H1 (cell line): ENCODE results near the gene ZAR1. TPM values are rescaled to one million over a fixed set of nuclear protein-coding genes. Genes with fewer than 3 reads are reported as not detected.
A peak's percentile ranks its signal among the peaks of the same experiment; 100 is the strongest.

Experiments used
- CTCF ChIA-PET: fragments of 300-600 bp; sonication (Branson Sonifier 250); formaldehyde crosslinking; loops from one replicate; lab custom pipeline; 2021; ENCODE audit not compliant: partially characterized antibody; lab: Charles Lee
- POLR2A ChIA-PET: fragments of 300-600 bp; sonication (Branson Sonifier 250); formaldehyde crosslinking; loops from one replicate; lab custom pipeline; 2021; ENCODE audit warnings: inconsistent platforms; ENCODE audit not compliant: partially characterized antibody; lab: Charles Lee
- DNase-seq, 2 experiments: peaks; one replicate each; pipeline versions ENCODE4 v3.0.0 to v3.0.0-alpha.2; 2010 to 2022; ENCODE audit warnings: low spot score in 2 of 2, low read depth in 1 of 2, mixed read lengths in 1 of 2
- FAIRE-seq: peaks from 2 replicates; lab custom pipeline; 2011; peaks lifted over from hg19 to GRCh38; lab: Jason Lieb, UNC
- H2AFZ ChIP-seq: 2 replicates; pipeline ENCODE4 v1.8.1; 2012; ENCODE audit warnings: low read length, inconsistent platforms
- H2AK5ac ChIP-seq: 2 replicates; pipeline ENCODE4 v1.6.1; 2013; ENCODE audit warnings: low read depth, low read length
- H2BK120ac ChIP-seq: replicated peaks from 2 replicates; pipeline ENCODE3; 2013; ENCODE audit warnings: low read depth, low read length, inconsistent platforms
- H2BK12ac ChIP-seq: 2 replicates; pipeline ENCODE4 v1.6.1; 2013; ENCODE audit warnings: low read depth, low read length
- H2BK15ac ChIP-seq: 2 replicates; pipeline ENCODE4 v1.6.1; 2013; ENCODE audit warnings: low read length
- H2BK20ac ChIP-seq: 2 replicates; pipeline ENCODE4 v1.6.1; 2013; ENCODE audit warnings: low read length
- H2BK5ac ChIP-seq: 2 replicates; pipeline ENCODE4 v1.6.1; 2013; ENCODE audit warnings: low read depth, low read length
- H3K14ac ChIP-seq: 2 replicates; pipeline ENCODE4 v1.6.1; 2013; ENCODE audit warnings: inconsistent platforms; ENCODE audit not compliant: insufficient read length
- H3K18ac ChIP-seq: 2 replicates; pipeline ENCODE4 v1.6.1; 2013; ENCODE audit warnings: low read length; ENCODE audit errors: extremely low read depth
- H3K23ac ChIP-seq: 2 replicates; pipeline ENCODE4 v1.6.1; 2013; ENCODE audit warnings: inconsistent platforms; ENCODE audit not compliant: insufficient read length
- H3K23me2 ChIP-seq: 2 replicates; pipeline ENCODE4 v1.6.1; 2013; ENCODE audit warnings: low read depth, low read length
- H3K27ac ChIP-seq: 2 replicates; pipeline ENCODE4 v1.6.1; 2011; ENCODE audit warnings: low read depth, low read length, inconsistent platforms
- H3K27me3 ChIP-seq, 4 experiments: replicated peaks in 1 of 4; 1 replicate in 1 of 4; 2 replicates in 3 of 4; pipeline versions ENCODE4 v1.6.1 to v1.8.1; 2011 to 2013; ENCODE audit warnings: low read length in 3 of 4, mild to moderate bottlenecking in 3 of 4, inconsistent platforms in 2 of 4, mixed read lengths in 2 of 4, moderate library complexity in 1 of 4; ENCODE audit not compliant: control insufficient read depth in 3 of 4, insufficient read depth in 3 of 4; ENCODE audit errors: extremely low read depth in 1 of 4
- H3K36me3 ChIP-seq, 4 experiments: 2 replicates each; pipeline versions ENCODE4 v1.6.1 to v1.8.1; 2011 to 2013; ENCODE audit warnings: mild to moderate bottlenecking in 4 of 4, low read length in 3 of 4, moderate library complexity in 2 of 4, control low read depth in 1 of 4, inconsistent platforms in 1 of 4; ENCODE audit not compliant: insufficient read depth in 4 of 4, control insufficient read depth in 2 of 4
- H3K4ac ChIP-seq: replicated peaks from 2 replicates; pipeline ENCODE3; 2013; ENCODE audit warnings: low read length, low read depth, mixed read lengths, inconsistent platforms; ENCODE audit not compliant: insufficient read length
- H3K4me1 ChIP-seq, 4 experiments: replicated peaks in 1 of 4; 1 replicate in 1 of 4; 2 replicates in 3 of 4; pipeline versions ENCODE4 v1.6.1 to v1.8.1; 2011 to 2013; ENCODE audit warnings: low read length in 3 of 4, inconsistent platforms in 2 of 4, mixed read lengths in 1 of 4; ENCODE audit not compliant: insufficient read depth in 4 of 4, control insufficient read depth in 3 of 4
- H3K4me2 ChIP-seq, 2 experiments: 2 replicates each; pipeline versions ENCODE4 v1.6.1 to v1.8.1; 2011 to 2013; ENCODE audit warnings: low read depth in 2 of 2, low read length in 2 of 2, control low read depth in 1 of 2, inconsistent platforms in 1 of 2, mild to moderate bottlenecking in 1 of 2; ENCODE audit not compliant: insufficient read depth in 1 of 2
- H3K4me3 ChIP-seq, 4 experiments: fragments of 200-600, 300-600 bp in 1 of 4; sonication (generic), shearing (Covaris generic), sonication (Bioruptor Twin) in 1 of 4; 2 replicates each; pipeline versions ENCODE4 v1.5.1 to v1.8.1; 2011 to 2016; ENCODE audit warnings: low read length in 4 of 4, low read depth in 3 of 4, control low read depth in 2 of 4, inconsistent platforms in 2 of 4, mild to moderate bottlenecking in 2 of 4, mixed read lengths in 1 of 4, moderate library complexity in 1 of 4; ENCODE audit not compliant: insufficient read depth in 2 of 4; ENCODE audit errors: extremely low read depth in 1 of 4
- H3K56ac ChIP-seq: replicated peaks from 2 replicates; pipeline ENCODE3; 2013; ENCODE audit warnings: low read depth, mild to moderate bottlenecking, mixed read lengths, low read length, inconsistent platforms; ENCODE audit not compliant: insufficient read length
- H3K79me1 ChIP-seq: 2 replicates; pipeline ENCODE4 v1.6.1; 2013; ENCODE audit warnings: low read depth, low read length, control low read depth
- H3K79me2 ChIP-seq, 2 experiments: 2 replicates each; pipeline versions ENCODE4 v1.6.1 to v1.8.1; 2012 to 2013; ENCODE audit warnings: low read length in 2 of 2, mild to moderate bottlenecking in 2 of 2, inconsistent platforms in 1 of 2; ENCODE audit not compliant: insufficient read depth in 2 of 2, control insufficient read depth in 1 of 2
- H3K9ac ChIP-seq, 4 experiments: replicated peaks in 1 of 4; 1 replicate in 1 of 4; 2 replicates in 3 of 4; pipeline versions ENCODE4 v1.6.1 to v1.8.1; 2011 to 2013; ENCODE audit warnings: low read depth in 3 of 4, low read length in 3 of 4, control low read depth in 2 of 4, mild to moderate bottlenecking in 2 of 4, moderate library complexity in 2 of 4, inconsistent platforms in 1 of 4; ENCODE audit errors: extremely low read depth in 1 of 4
- H3K9me3 ChIP-seq, 2 experiments: 2 replicates each; pipeline versions ENCODE4 v1.6.1 to v1.8.1; 2012 to 2013; ENCODE audit warnings: mild to moderate bottlenecking in 2 of 2, moderate library complexity in 2 of 2, control low read depth in 1 of 2, inconsistent platforms in 1 of 2, low read depth in 1 of 2, low read length in 1 of 2, mixed read lengths in 1 of 2; ENCODE audit not compliant: insufficient read depth in 2 of 2
- H4K20me1 ChIP-seq, 2 experiments: replicated peaks in 1 of 2; 2 replicates each; pipeline versions ENCODE3 to v1.8.1; 2011 to 2013; ENCODE audit warnings: inconsistent platforms in 2 of 2, low read length in 2 of 2, mild to moderate bottlenecking in 1 of 2; ENCODE audit not compliant: insufficient read depth in 2 of 2, control insufficient read depth in 1 of 2
- H4K5ac ChIP-seq: 2 replicates; pipeline ENCODE4 v1.6.1; 2013; ENCODE audit warnings: low read length, low read depth, mixed read lengths, inconsistent platforms; ENCODE audit not compliant: insufficient read length
- H4K8ac ChIP-seq: 2 replicates; pipeline ENCODE4 v1.8.0; 2013; ENCODE audit warnings: mild to moderate bottlenecking, moderate library complexity, low read length, inconsistent platforms; ENCODE audit not compliant: insufficient read depth; ENCODE audit errors: extremely low read depth
- H4K91ac ChIP-seq: replicated peaks from 2 replicates; pipeline ENCODE3; 2013; ENCODE audit warnings: low read length, mixed read lengths, inconsistent platforms; ENCODE audit not compliant: insufficient read length
- BACH1 ChIP-seq: IDR thresholded peaks from 2 replicates; pipeline ENCODE4 v1.6.1; 2012; ENCODE audit warnings: low read length, improper control_type of control experiment
- CHD2 ChIP-seq: IDR thresholded peaks from 2 replicates; pipeline ENCODE4 v1.6.1; 2012; ENCODE audit warnings: low read length, improper control_type of control experiment
- FOSL1 ChIP-seq: IDR thresholded peaks from 2 replicates; pipeline ENCODE4 v1.6.1; 2011; ENCODE audit warnings: mild to moderate bottlenecking, low read depth, low read length, moderate library complexity; ENCODE audit not compliant: insufficient read depth
- KDM1A ChIP-seq: fragments of 200-600, 300-600 bp; sonication (generic); IDR thresholded peaks from 2 replicates; pipeline ENCODE4 v1.7.1; 2016; ENCODE audit warnings: mild to moderate bottlenecking, low read length, borderline replicate concordance
- MAFK ChIP-seq: IDR thresholded peaks from 2 replicates; pipeline ENCODE4 v1.6.1; 2012; ENCODE audit warnings: low read depth, mild to moderate bottlenecking, improper control_type of control experiment, low read length
- PHF8 ChIP-seq: fragments of 200-600 bp; sonication (generic); conservative IDR thresholded peaks from 2 replicates; pipeline ENCODE4 v1.7.1; 2012; ENCODE audit warnings: low read depth, mild to moderate bottlenecking, inconsistent platforms, low read length, moderate library complexity
- SIN3A ChIP-seq, 2 experiments: IDR thresholded peaks in 1 of 2; conservative IDR thresholded peaks in 1 of 2; 2 replicates each; pipeline ENCODE4 v1.6.1; 2011 to 2012; ENCODE audit warnings: low read length in 2 of 2, improper control_type of control experiment in 1 of 2, low read depth in 1 of 2, mild to moderate bottlenecking in 1 of 2
- TAF7 ChIP-seq: optimal IDR thresholded peaks from 2 replicates; pipeline ENCODE3; 2011; ENCODE audit warnings: low read depth, mild to moderate bottlenecking, inconsistent platforms, low read length, moderate library complexity, borderline replicate concordance
- TEAD4 ChIP-seq: IDR thresholded peaks from 2 replicates; pipeline ENCODE4 v1.6.1; 2012; ENCODE audit warnings: low read depth, low read length, inconsistent platforms, mixed read lengths
- USF2 ChIP-seq: IDR thresholded peaks from 2 replicates; pipeline ENCODE4 v1.6.1; 2011; ENCODE audit warnings: low read length, improper control_type of control experiment
- WGBS, 2 experiments: shearing (Covaris generic) in 1 of 2; methylation state at CpG; one replicate each; pipeline versions ENCODE4 v1.1.6 to v1.1.7; 2013 to 2015; ENCODE audit warnings: low lambda C conversion rate in 2 of 2, mixed read lengths in 2 of 2, inconsistent platforms in 1 of 2, low coverage in 1 of 2, missing lambda C conversion rate in 1 of 2; ENCODE audit not compliant: insufficient replicate concordance in 2 of 2, insufficient coverage in 1 of 2, insufficient read length in 1 of 2; ENCODE audit errors: extremely low coverage in 1 of 2, missing lambda C conversion rate in 1 of 2; 5-methylcytosine and 5-hydroxymethylcytosine counted together
- polyA plus RNA-seq, 7 experiments: library from polyadenylated mRNA; depleted of rRNA in 3 of 7; stranded (reverse) in 5 of 7; unstranded in 2 of 7; fragments of >200 nt in 5 of 7; fragments of 200-250 nt in 2 of 7; gene quantifications; 1 replicate in 5 of 7; 2 replicates in 1 of 7; 4 replicates in 1 of 7; pipeline versions ENCODE4 v1.2.1 to v1.2.3, GENCODE V29; 2011 to 2013; ENCODE audit warnings: missing spikeins in 2 of 7, mixed read lengths in 2 of 7
- total RNA-seq: library from RNA; stranded (reverse); fragmentation: NEBNext Ultra II Directional; extraction: Animal tissue kit (Norgen Biotek cat#: 25700); gene quantifications from 2 replicates; pipeline ENCODE4 v1.2.1, GENCODE V29; 2021
- TF ChIP-seq, protein P1 (sequence below): IDR thresholded peaks from 2 replicates; pipeline ENCODE4 v1.6.1; 2012; ENCODE audit warnings: inconsistent platforms
- TF ChIP-seq, protein P2 (sequence below): IDR thresholded peaks from 2 replicates; pipeline ENCODE4 v1.6.1; 2011; ENCODE audit warnings: low read depth, mild to moderate bottlenecking, low read length; ENCODE audit not compliant: insufficient read depth

ZAR1 gene
- total and polyA plus RNA-seq, 2 of the 8 experiments (the other 6 are each of a cell fraction or from before 2014, with no cell fraction given), result 0.33 to 0.78 TPM

- DNase-seq, result no peak
- H3K4me1 ChIP-seq, result peaks cover 0 to 2% (median 0%) of the 10 kb centered on the region in 4 experiments; a peak in 1 of 7 replicates
- POLR2A ChIA-PET, result interaction anchor here (1.3 kb wide), 1 partner anchor 13 kb away, joined by 5 read pairs; the partner anchor contains the start of gene SLC10A4
- TF ChIP-seq BACH1 (no peak), CHD2 (no peak), TAF7 (no peak), PHF8 (no peak), MAFK (no peak), USF2 (no peak), SIN3A (conservative IDR thresholded peaks at IDR 0.05 in 1 of 2, IDR thresholded peaks at IDR 0.05 in 1 of 2; ENCODE audit: low read depth in 1 of 2, low read length in 2 of 2) (no peak), TEAD4 (no peak), KDM1A (no peak), FOSL1 (no peak)
- TF ChIP-seq, protein P1, sequence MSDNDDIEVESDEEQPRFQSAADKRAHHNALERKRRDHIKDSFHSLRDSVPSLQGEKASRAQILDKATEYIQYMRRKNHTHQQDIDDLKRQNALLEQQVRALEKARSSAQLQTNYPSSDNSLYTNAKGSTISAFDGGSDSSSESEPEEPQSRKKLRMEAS, result no peak
- TF ChIP-seq, protein P2, sequence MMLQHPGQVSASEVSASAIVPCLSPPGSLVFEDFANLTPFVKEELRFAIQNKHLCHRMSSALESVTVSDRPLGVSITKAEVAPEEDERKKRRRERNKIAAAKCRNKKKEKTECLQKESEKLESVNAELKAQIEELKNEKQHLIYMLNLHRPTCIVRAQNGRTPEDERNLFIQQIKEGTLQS, result no peak
These were observed 19.5 kb upstream of the ZAR1 start for GRCh38 chr4:48470570-48470969.

More at GRCh38 chr4:48470570-48470969, 19.5 kb upstream of the ZAR1 start:
- H3K79me1 ChIP-seq, result no peaks in the 10 kb centered on the region
- H3K23me2 ChIP-seq, result no peaks in the 10 kb centered on the region
- CTCF ChIA-PET, result no interaction called here
- H2BK120ac ChIP-seq, result no peak overlapping the region
- 0 out of 2 replicates have a peak overlapping the region, but pooled peaks have one; percentile 8 for H2AFZ ChIP-seq
- no peak overlapping the region for H3K14ac ChIP-seq
- H3K9ac ChIP-seq, result no peak overlapping the region
- no peak overlapping the region for H4K8ac ChIP-seq
- H3K27me3 ChIP-seq, result no peaks in the 10 kb centered on the region
- no peaks in the 10 kb centered on the region for H3K36me3 ChIP-seq
- H4K20me1 ChIP-seq, result no peaks in the 10 kb centered on the region
- 38% methylated on average over 2 of the region's 2 CpGs; no CpG with 5 or more reads in 1 of the 2 experiments for WGBS, 2 experiments
- H3K18ac ChIP-seq, result no peak overlapping the region
- no peak overlapping the region for H3K4ac ChIP-seq
- no peak for FAIRE-seq
- H2BK20ac ChIP-seq, result no peak overlapping the region
- H2AK5ac ChIP-seq, result no peak overlapping the region
- H4K91ac ChIP-seq, result no peak overlapping the region
- no peaks in the 10 kb centered on the region for H3K79me2 ChIP-seq
- H3K56ac ChIP-seq, result no peak overlapping the region
- no peak overlapping the region for H3K27ac ChIP-seq
- no peak overlapping the region for H2BK15ac ChIP-seq
- no peak overlapping the region for H4K5ac ChIP-seq
- H3K9me3 ChIP-seq, result no peaks in the 10 kb centered on the region
- H2BK5ac ChIP-seq, result no peak overlapping the region
- no peak overlapping the region for H3K23ac ChIP-seq
- H3K4me2 ChIP-seq, result no peak overlapping the region
- no peak overlapping the region for H2BK12ac ChIP-seq
- no peak overlapping the region for H3K4me3 ChIP-seq
